ENCODE measurements around the gene TSPAN4. TPM values are rescaled to one million over a fixed set of nuclear protein-coding genes. Genes with fewer than 3 reads are reported as not detected.

The TSPAN4 gene
- polyA plus RNA-seq, 3 donors, result 52.6 to 75.5 (median 63.1) TPM

- peaks cover 0 to 1% (median 0%) of the 10 kb centered on the region in 3 donors for H3K27me3 Mint-ChIP-seq (ENCODE audit: low read depth in 3 of 3)
- no peak overlapping the region for H3K4me3 Mint-ChIP-seq
- H3K36me3 Mint-ChIP-seq, result peaks cover 2 to 7% of the 10 kb centered on the region in 2 donors
Observed at GRCh38 chr11:863910-864827, 21.5 kb downstream of the TSPAN4 start.

GRCh38 chr11:864898-865297, 22.2 kb downstream of the TSPAN4 start:
- H2AFZ ChIP-seq (ENCODE audit: insufficient read depth, low read depth, low read length, poor library complexity, severe bottlenecking), result no peak overlapping the region
- Mint-ChIP-seq H3K27ac (no peak overlapping the region), H3K27me3 (ENCODE audit: low read depth in 3 of 3) (no peaks in the 10 kb centered on the region), H3K9me3 (peaks cover 0 to 2% (median 0%) of the 10 kb centered on the region in 7 donors), H3K36me3 (peaks cover 2 to 7% of the 10 kb centered on the region in 2 donors), H3K4me1 (peaks cover 2% of the 10 kb centered on the region), H3K4me3 (no peak overlapping the region)
- H3K9ac ChIP-seq (ENCODE audit: insufficient read depth, low read length, poor library complexity, severe bottlenecking), result no peak overlapping the region
- DNase-seq, result no peak
- no peak overlapping the region for H3K4me2 ChIP-seq (replicated peaks; ENCODE audit: extremely low read depth, low read length, poor library complexity, severe bottlenecking)
- peaks cover 19% of the 10 kb centered on the region for H4K20me1 ChIP-seq (ENCODE audit: insufficient read depth, low read length)
- peaks cover 3 to 6% of the 10 kb centered on the region in 2 donors for H3K36me3 ChIP-seq (replicated peaks in 1 of 2; ENCODE audit: control insufficient read depth in 1 of 2, insufficient read depth in 2 of 2, low read length in 2 of 2)
- H3K27ac ChIP-seq (ENCODE audit: low read depth in 1 of 2, low read length in 2 of 2), result no peak overlapping the region
- H3K4me3 ChIP-seq (replicated peaks in 1 of 3; ENCODE audit: low read depth in 2 of 3, low read length in 3 of 3), result no peak overlapping the region
- TF ChIP-seq CTCF (IDR thresholded peaks at IDR 0.05), result no peak
- H3K27me3 ChIP-seq (ENCODE audit: control insufficient read depth in 2 of 2, insufficient read depth in 2 of 2, low read length in 2 of 2), result no peaks in the 10 kb centered on the region
- 84% methylated on average over 9 of the region's 11 CpGs for WGBS (ENCODE audit: insufficient coverage)
- no peaks in the 10 kb centered on the region for H3K9me3 ChIP-seq (replicated peaks in 1 of 2; ENCODE audit: control insufficient read depth in 1 of 2, insufficient read depth in 1 of 2, low read length in 2 of 2)
- intact Hi-C loops (cut with micrococcal nuclease), result no loop called here
- no peaks in the 10 kb centered on the region for H3K4me1 ChIP-seq (ENCODE audit: control insufficient read depth in 1 of 2, insufficient read depth in 2 of 2, low read length in 2 of 2)
- no peaks in the 10 kb centered on the region for H3K79me2 ChIP-seq (ENCODE audit: insufficient read depth, low read length)

More at GRCh38 chr11:863910-864827, 21.5 kb downstream of the TSPAN4 start:
- Histone ChIP-seq H2AFZ (ENCODE audit: insufficient read depth, low read depth, low read length, poor library complexity, severe bottlenecking) (no peak overlapping the region), H3K9ac (ENCODE audit: insufficient read depth, low read length, poor library complexity, severe bottlenecking) (no peak overlapping the region), H3K4me2 (replicated peaks; ENCODE audit: extremely low read depth, low read length, poor library complexity, severe bottlenecking) (no peak overlapping the region), H3K36me3 (replicated peaks in 1 of 2; ENCODE audit: control insufficient read depth in 1 of 2, insufficient read depth in 2 of 2, low read length in 2 of 2) (peaks cover 3 to 6% of the 10 kb centered on the region in 2 donors), H3K4me3 (replicated peaks in 1 of 3; ENCODE audit: low read depth in 2 of 3, low read length in 3 of 3) (no peak overlapping the region), H3K27me3 (ENCODE audit: control insufficient read depth in 2 of 2, insufficient read depth in 2 of 2, low read length in 2 of 2) (no peaks in the 10 kb centered on the region), H3K79me2 (ENCODE audit: insufficient read depth, low read length) (no peaks in the 10 kb centered on the region), H4K20me1 (ENCODE audit: insufficient read depth, low read length) (peaks cover 25% of the 10 kb centered on the region), H3K27ac (ENCODE audit: low read depth in 1 of 2, low read length in 2 of 2) (no peak overlapping the region), H3K9me3 (replicated peaks in 1 of 2; ENCODE audit: control insufficient read depth in 1 of 2, insufficient read depth in 1 of 2, low read length in 2 of 2) (no peaks in the 10 kb centered on the region), H3K4me1 (ENCODE audit: control insufficient read depth in 1 of 2, insufficient read depth in 2 of 2, low read length in 2 of 2) (no peaks in the 10 kb centered on the region)
- DNase-seq, result no peak
- TF ChIP-seq CTCF (IDR thresholded peaks at IDR 0.05), result no peak
- H3K9me3 Mint-ChIP-seq, result peaks cover 0 to 2% (median 0%) of the 10 kb centered on the region in 7 donors
- intact Hi-C loops (cut with micrococcal nuclease), result no loop called here
- WGBS (ENCODE audit: insufficient coverage), result 91% methylated on average over 19 of the region's 31 CpGs
- H3K4me1 Mint-ChIP-seq, result peaks cover 5% of the 10 kb centered on the region
- H3K27ac Mint-ChIP-seq, result peak overlapping the region in 1 of 7 donors; percentile 33

All from CD14-positive monocyte (primary cell).